Endothelial cell of umbilical vein (primary cell): ENCODE results near the gene ESRRA. TPM values are rescaled to one million over a fixed set of nuclear protein-coding genes. Genes with fewer than 3 reads are reported as not detected.

Experiments
- BruUV-seq: library from RNA; stranded (reverse); fragments of 400-500 nt; replicated peaks from 2 replicates; lab custom pipeline; 2021; lab: Mats Ljungman, UMichigan
- CTCF ChIA-PET: fragments of 300-600, 350-600 bp; sonication (Branson Sonifier 250); formaldehyde crosslinking; loops from one replicate; lab custom pipeline; 2021; ENCODE audit warnings: antibody characterized with exemption, inconsistent platforms; lab: Charles Lee
- POLR2A ChIA-PET: fragments of 300-600, 350-600 bp; sonication (Branson Sonifier 250); formaldehyde crosslinking; loops from one replicate; lab custom pipeline; 2021; ENCODE audit warnings: antibody characterized with exemption, inconsistent platforms; lab: Charles Lee
- DNase-seq: peaks from one replicate; pipeline ENCODE4 v3.0.0-alpha.2; 2011; ENCODE audit warnings: low read depth, low spot score
- FAIRE-seq: peaks from 2 replicates; lab custom pipeline; 2011; peaks lifted over from hg19 to GRCh38; lab: Jason Lieb, UNC
- H2AFZ ChIP-seq: 2 replicates; pipeline ENCODE4 v1.6.0; 2012; ENCODE audit warnings: low read depth, low read length, control low read depth, inconsistent platforms
- H3K27ac ChIP-seq: 2 replicates; pipeline ENCODE4 v1.5.1; 2011; ENCODE audit warnings: low read depth, mild to moderate bottlenecking, control low read depth, low read length, moderate library complexity; ENCODE audit not compliant: insufficient read depth
- H3K27me3 ChIP-seq, 2 experiments: 2 replicates each; pipeline versions ENCODE4 v1.6.0 to v1.6.1; 2011; ENCODE audit warnings: low read length in 2 of 2, mixed read lengths in 1 of 2; ENCODE audit not compliant: control insufficient read depth in 2 of 2, insufficient read depth in 2 of 2
- H3K36me3 ChIP-seq, 2 experiments: 2 replicates in 1 of 2; 3 replicates in 1 of 2; pipeline ENCODE4 v1.5.1; 2011; ENCODE audit warnings: low read length in 2 of 2, mild to moderate bottlenecking in 1 of 2, moderate library complexity in 1 of 2; ENCODE audit not compliant: control insufficient read depth in 2 of 2, insufficient read depth in 2 of 2; ENCODE audit errors: extremely low read depth in 1 of 2
- H3K4me1 ChIP-seq: 3 replicates; pipeline ENCODE4 v1.5.1; 2011; ENCODE audit warnings: mild to moderate bottlenecking, low read length; ENCODE audit not compliant: control insufficient read depth, insufficient read depth; ENCODE audit errors: extremely low read depth
- H3K4me2 ChIP-seq: 2 replicates; pipeline ENCODE4 v1.6.1; 2011; ENCODE audit warnings: low read length, control low read depth, mixed read lengths; ENCODE audit not compliant: insufficient read depth
- H3K4me3 ChIP-seq, 3 experiments: fragments of 200-600 bp in 1 of 3; sonication (generic), shearing (Covaris generic) in 1 of 3; replicated peaks in 1 of 3; 2 replicates each; pipeline ENCODE4 v1.5.1; 2011 to 2016; ENCODE audit warnings: control low read depth in 3 of 3, low read length in 3 of 3, mild to moderate bottlenecking in 2 of 3, inconsistent platforms in 1 of 3, low read depth in 1 of 3, moderate library complexity in 1 of 3; ENCODE audit not compliant: insufficient read depth in 1 of 3
- H3K79me2 ChIP-seq: 2 replicates; pipeline ENCODE4 v1.6.0; 2012; ENCODE audit warnings: low read length, inconsistent platforms; ENCODE audit not compliant: control insufficient read depth, insufficient read depth
- H3K9ac ChIP-seq: replicated peaks from 2 replicates; pipeline ENCODE3; 2011; ENCODE audit warnings: low read length, control low read depth; ENCODE audit not compliant: insufficient read depth; ENCODE audit errors: extremely low read depth
- H3K9me1 ChIP-seq: replicated peaks from 3 replicates; pipeline ENCODE4 v1.6.0; 2011; ENCODE audit warnings: mild to moderate bottlenecking, low read length; ENCODE audit not compliant: control insufficient read depth, insufficient read depth; ENCODE audit errors: extremely low read depth
- H3K9me3 ChIP-seq: replicated peaks from 2 replicates; pipeline ENCODE4 v1.5.1; 2012; ENCODE audit warnings: low read length, inconsistent platforms; ENCODE audit not compliant: control insufficient read depth, insufficient read depth
- H4K20me1 ChIP-seq: replicated peaks from 2 replicates; pipeline ENCODE3; 2011; ENCODE audit warnings: mild to moderate bottlenecking, low read length; ENCODE audit not compliant: control insufficient read depth, insufficient read depth; ENCODE audit errors: extremely low read depth
- EZH2 ChIP-seq: IDR thresholded peaks from 2 replicates; pipeline ENCODE4 v1.6.1; 2012; ENCODE audit warnings: borderline replicate concordance, low read depth, mild to moderate bottlenecking, moderate library complexity, low read length, inconsistent platforms; ENCODE audit not compliant: severe bottlenecking
- FOS ChIP-seq: IDR thresholded peaks from 2 replicates; pipeline ENCODE4 v1.6.1; 2011; ENCODE audit warnings: mild to moderate bottlenecking, low read length, moderate library complexity, borderline replicate concordance; ENCODE audit not compliant: insufficient read depth
- GATA2 ChIP-seq: IDR thresholded peaks from 2 replicates; pipeline ENCODE4 v1.7.0; 2011; ENCODE audit warnings: low read depth, mild to moderate bottlenecking, moderate library complexity, mixed read lengths, low read length; ENCODE audit not compliant: insufficient read length, insufficient read depth
- JUN ChIP-seq: IDR thresholded peaks from 2 replicates; pipeline ENCODE4 v1.6.1; 2011; ENCODE audit warnings: borderline replicate concordance, low read depth; ENCODE audit not compliant: insufficient read length, insufficient read depth
- MYC ChIP-seq: IDR thresholded peaks from one replicate; pipeline ENCODE4 v1.6.1; 2011; ENCODE audit warnings: mild to moderate bottlenecking, low read depth, low read length
- POLR2A ChIP-seq: IDR thresholded peaks from 2 replicates; pipeline ENCODE4 v1.6.1; 2012; ENCODE audit warnings: low read depth, mild to moderate bottlenecking, control low read depth, low read length
- POLR2AphosphoS5 ChIP-seq: IDR thresholded peaks from 2 replicates; pipeline ENCODE4 v1.6.1; 2012; ENCODE audit warnings: low read depth, mild to moderate bottlenecking, control low read depth, low read length, moderate library complexity; ENCODE audit not compliant: insufficient read depth
- dilution Hi-C: fragments of 300-500 bp; cut with MboI; formaldehyde crosslinking; loops from one replicate; pipeline ENCODE4 v1.15.0; 2019; ENCODE audit warnings: low sequenced_read_pairs; ENCODE audit not compliant: extremely low pct_ligation_motif_present
- intact Hi-C: fragments of 100-400 bp; cut with micrococcal nuclease; formaldehyde crosslinking; loops from one replicate; pipeline ENCODE4 v1.10.0; 2022
- polyA plus RNA-seq, 4 experiments: library from polyadenylated mRNA; depleted of rRNA in 3 of 4; stranded (reverse) in 3 of 4; unstranded in 1 of 4; fragments of >200 nt; gene quantifications; 2 replicates each; pipeline versions ENCODE4 v1.2.1 to v1.2.3, GENCODE V29; 2011 to 2012; ENCODE audit warnings: missing spikeins in 1 of 4
- total RNA-seq: library from RNA; stranded (reverse); gene quantifications from 2 replicates; pipeline ENCODE4 v1.2.3, GENCODE V29; 2021
- TF ChIP-seq, protein P1 (sequence below): IDR thresholded peaks from 2 replicates; pipeline ENCODE4 v1.6.1; 2011; ENCODE audit not compliant: insufficient read depth, insufficient read length
- TF ChIP-seq, protein P2 (sequence below), 2 donors: IDR thresholded peaks; 1 replicate in 1 of 2; 2 replicates in 1 of 2; pipeline ENCODE4 v1.5.1; 2011; ENCODE audit warnings: low read length in 2 of 2, mild to moderate bottlenecking in 2 of 2, moderate library complexity in 2 of 2, control low read depth in 1 of 2, inconsistent platforms in 1 of 2, low read depth in 1 of 2; ENCODE audit not compliant: insufficient read depth in 1 of 2; ENCODE audit errors: extremely low read depth in 1 of 2

Gene ESRRA
- total and polyA plus RNA-seq, 2 donors (not counting 3 experiments of a cell fraction or from before 2014, with no cell fraction given): 17.2 to 37.4 TPM

DNA sequence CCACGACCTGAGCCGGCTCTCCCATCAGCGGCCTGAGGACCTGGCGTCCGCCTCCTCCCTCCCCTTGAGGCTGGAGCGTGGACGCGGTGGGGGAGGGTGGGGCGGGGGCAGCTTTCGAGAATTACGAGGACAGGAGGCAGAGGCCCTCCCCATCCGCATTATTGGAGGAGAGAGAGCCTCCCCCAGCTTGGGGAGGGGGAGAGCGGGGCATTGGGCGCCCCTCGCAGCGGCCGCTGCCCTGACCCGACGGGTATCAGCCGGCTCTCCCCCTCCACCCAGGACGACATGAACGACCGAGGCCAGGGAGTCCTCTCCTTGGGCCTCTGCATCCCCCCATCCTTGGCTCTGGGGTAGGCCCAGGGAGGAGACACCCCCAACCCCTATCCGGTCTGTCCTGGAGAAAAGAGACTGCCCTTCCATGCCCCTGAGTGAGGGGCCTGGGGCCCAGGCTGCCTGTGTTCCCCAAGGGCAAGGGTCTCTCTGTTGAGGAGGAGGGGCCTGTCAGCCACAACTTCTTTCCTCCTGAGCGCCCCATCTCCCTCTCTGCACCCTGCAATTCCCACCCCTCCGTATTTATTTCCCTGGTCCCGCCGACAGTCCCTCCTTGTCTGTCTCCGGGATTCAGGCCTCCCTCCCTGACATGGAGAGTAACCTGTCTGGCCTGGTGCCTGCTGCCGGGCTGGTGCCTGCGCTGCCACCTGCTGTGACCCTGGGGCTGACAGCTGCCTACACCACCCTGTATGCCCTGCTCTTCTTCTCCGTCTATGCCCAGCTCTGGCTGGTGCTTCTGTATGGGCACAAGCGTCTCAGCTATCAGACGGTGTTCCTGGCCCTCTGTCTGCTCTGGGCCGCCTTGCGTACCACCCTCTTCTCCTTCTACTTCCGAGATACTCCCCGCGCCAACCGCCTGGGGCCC is 19.2 kb upstream of the ESRRA start:
- no TSS peak for BruUV-seq
- FAIRE-seq: no peak
- POLR2A ChIA-PET: no interaction called here

GRCh38 chr11:64286801-64287159 is 18.5 kb upstream of the ESRRA start:
- H3K4me2 ChIP-seq: no peak overlapping the region

More for the DNA sequence above, 19.2 kb upstream of the ESRRA start:
- H3K9me1 ChIP-seq: no peaks in the 10 kb centered on the region
- no peak for DNase-seq
- H3K9ac ChIP-seq: peak overlapping the region; percentile 54
- no peaks in the 10 kb centered on the region for H3K9me3 ChIP-seq
- intact Hi-C loops (loop anchor here (1.0 to 5.0 kb wide), 5 partner anchors 16 to 99 kb away; partner anchors contain the start of genes ESRRA, PLCB3, PPP1R14B and STIP1), dilution Hi-C loops (no loop called here)
- peaks cover 0 to 5% of the 10 kb centered on the region in 2 experiments for H3K36me3 ChIP-seq
- H2AFZ ChIP-seq: peak overlapping the region; percentile 49
- no peak overlapping the region for H3K27ac ChIP-seq
- peak overlapping the region; percentile 11 to 49 (median 42) for H3K4me3 ChIP-seq
- TF ChIP-seq JUN (no peak), POLR2A (peak; percentile 10), FOS (no peak)
- H3K4me1 ChIP-seq: peaks cover 11% of the 10 kb centered on the region
- H3K27me3 ChIP-seq: peaks cover 11 to 12% of the 10 kb centered on the region in 2 experiments
- peak overlapping the region; percentile 58 for H3K4me2 ChIP-seq
- no peaks in the 10 kb centered on the region for H4K20me1 ChIP-seq
- peaks cover 2% of the 10 kb centered on the region for H3K79me2 ChIP-seq
- CTCF ChIA-PET: interaction anchor here (2.2 to 3.5 kb wide), 3 partner anchors 15 to 69 kb away, joined by 8 to 26 read pairs (median 9); partner anchors contain the start of gene CATSPERZ

More at GRCh38 chr11:64286801-64287159, 18.5 kb upstream of the ESRRA start:
- dilution Hi-C loops: no loop called here
- H2AFZ ChIP-seq: no peak overlapping the region
- ChIA-PET POLR2A (no interaction called here), CTCF (interaction anchor here (2.2 kb wide), 1 partner anchor 14 kb away, joined by 8 read pairs; no protein-coding TSS in a partner anchor)
- H3K27me3 ChIP-seq: peaks cover 13 to 18% of the 10 kb centered on the region in 2 experiments
- no peak for FAIRE-seq
- no peaks in the 10 kb centered on the region for H3K9me1 ChIP-seq
- no peaks in the 10 kb centered on the region for H4K20me1 ChIP-seq
- TF ChIP-seq MYC: no peak
- no peak for TF ChIP-seq POLR2AphosphoS5
- TF ChIP-seq EZH2: no peak
- TF ChIP-seq, protein P1, sequence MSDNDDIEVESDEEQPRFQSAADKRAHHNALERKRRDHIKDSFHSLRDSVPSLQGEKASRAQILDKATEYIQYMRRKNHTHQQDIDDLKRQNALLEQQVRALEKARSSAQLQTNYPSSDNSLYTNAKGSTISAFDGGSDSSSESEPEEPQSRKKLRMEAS: no peak
- TF ChIP-seq, protein P2, sequence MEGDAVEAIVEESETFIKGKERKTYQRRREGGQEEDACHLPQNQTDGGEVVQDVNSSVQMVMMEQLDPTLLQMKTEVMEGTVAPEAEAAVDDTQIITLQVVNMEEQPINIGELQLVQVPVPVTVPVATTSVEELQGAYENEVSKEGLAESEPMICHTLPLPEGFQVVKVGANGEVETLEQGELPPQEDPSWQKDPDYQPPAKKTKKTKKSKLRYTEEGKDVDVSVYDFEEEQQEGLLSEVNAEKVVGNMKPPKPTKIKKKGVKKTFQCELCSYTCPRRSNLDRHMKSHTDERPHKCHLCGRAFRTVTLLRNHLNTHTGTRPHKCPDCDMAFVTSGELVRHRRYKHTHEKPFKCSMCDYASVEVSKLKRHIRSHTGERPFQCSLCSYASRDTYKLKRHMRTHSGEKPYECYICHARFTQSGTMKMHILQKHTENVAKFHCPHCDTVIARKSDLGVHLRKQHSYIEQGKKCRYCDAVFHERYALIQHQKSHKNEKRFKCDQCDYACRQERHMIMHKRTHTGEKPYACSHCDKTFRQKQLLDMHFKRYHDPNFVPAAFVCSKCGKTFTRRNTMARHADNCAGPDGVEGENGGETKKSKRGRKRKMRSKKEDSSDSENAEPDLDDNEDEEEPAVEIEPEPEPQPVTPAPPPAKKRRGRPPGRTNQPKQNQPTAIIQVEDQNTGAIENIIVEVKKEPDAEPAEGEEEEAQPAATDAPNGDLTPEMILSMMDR (IDR thresholded peaks at IDR 0.05; ENCODE audit: extremely low read depth in 1 of 2, insufficient read depth in 1 of 2, low read depth in 1 of 2, low read length in 2 of 2): no peak
- TF ChIP-seq GATA2: no peak
- TF ChIP-seq FOS: no peak
- no peak for TF ChIP-seq POLR2A
- no peak for TF ChIP-seq JUN
- DNase-seq: no peak
- H3K4me1 ChIP-seq: peaks cover 11% of the 10 kb centered on the region
- BruUV-seq: no TSS peak
- H3K9ac ChIP-seq: no peak overlapping the region
- no peak overlapping the region for H3K27ac ChIP-seq
- intact Hi-C loops: loop anchor here (5.0 kb wide), 1 partner anchor 99 kb away; the partner anchor contains the start of gene STIP1
- H3K79me2 ChIP-seq: peaks cover 2% of the 10 kb centered on the region
- no peaks in the 10 kb centered on the region for H3K9me3 ChIP-seq
- no peak overlapping the region for H3K4me3 ChIP-seq
- peaks cover 0 to 5% of the 10 kb centered on the region in 2 experiments for H3K36me3 ChIP-seq
